NCI-H526 (cell line): ENCODE measurements around the gene ZIC5.

Experiments used
- DNase-seq, 2 experiments: peaks; one replicate each; lab custom pipeline; 2025; lab: John Stamatoyannopoulos, UW

Gene ZIC5

DNA sequence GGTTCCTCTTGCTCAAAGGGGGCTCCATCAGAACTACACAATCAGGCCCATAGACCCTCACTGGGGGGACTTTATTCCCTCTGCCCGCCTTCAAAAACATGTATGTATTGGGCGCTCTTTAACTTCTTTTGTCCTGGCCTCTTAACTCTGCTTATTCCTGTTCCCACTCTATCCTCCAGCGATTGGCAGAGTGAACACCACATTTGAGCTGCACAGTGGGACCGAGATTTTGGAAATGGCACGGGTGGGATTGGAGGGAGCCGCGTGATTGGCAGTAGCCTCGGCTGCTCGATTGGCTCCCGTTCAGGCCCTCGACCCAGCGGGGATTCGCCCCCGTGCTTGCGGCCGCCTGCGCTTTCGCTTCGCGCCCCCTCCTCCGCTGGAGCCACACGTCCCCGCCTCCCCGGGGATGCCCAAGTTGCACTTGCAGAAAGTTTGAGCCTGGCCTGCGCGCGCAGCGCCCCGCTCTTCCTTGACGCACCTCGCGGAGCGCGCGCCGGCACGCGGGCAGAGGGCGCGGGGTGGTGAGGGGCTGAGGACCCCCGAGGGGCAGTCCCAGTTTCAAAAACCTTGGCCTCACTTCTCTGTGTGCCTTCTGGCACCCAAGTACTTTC is at the start of gene ZIC5:
ZIC5 (minus strand) TSS at position 192 of the 614 bp plus-strand sequence; CDS start at position 28, 164 bp downstream.
- DNase-seq = peak in 1 of 2 experiments; percentile 52

GRCh38 chr13:100019780-100020356 is 48.3 kb upstream of the ZIC5 start:
- DNase-seq = peak in 1 of 2 experiments; percentile 25

DNA sequence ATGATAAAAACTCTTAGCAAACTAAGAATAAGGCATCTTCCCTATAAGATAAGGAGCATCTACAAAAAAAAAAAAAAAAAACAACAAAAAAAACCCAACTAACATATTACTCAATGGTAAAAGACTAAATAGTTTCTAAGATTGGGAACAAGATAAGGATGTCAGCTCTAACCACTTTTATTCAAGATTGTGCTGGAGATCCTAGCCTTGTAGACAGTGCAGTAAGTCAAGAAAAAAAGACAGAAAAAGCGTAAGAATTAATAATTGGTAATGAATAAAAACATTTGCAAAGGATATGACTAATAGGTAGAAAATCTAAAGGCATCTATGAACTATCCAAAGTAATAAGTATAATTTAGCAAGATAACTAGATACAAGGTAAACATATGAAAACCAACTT is 43.1 kb upstream of the ZIC5 start:
- no peak for DNase-seq

DNA sequence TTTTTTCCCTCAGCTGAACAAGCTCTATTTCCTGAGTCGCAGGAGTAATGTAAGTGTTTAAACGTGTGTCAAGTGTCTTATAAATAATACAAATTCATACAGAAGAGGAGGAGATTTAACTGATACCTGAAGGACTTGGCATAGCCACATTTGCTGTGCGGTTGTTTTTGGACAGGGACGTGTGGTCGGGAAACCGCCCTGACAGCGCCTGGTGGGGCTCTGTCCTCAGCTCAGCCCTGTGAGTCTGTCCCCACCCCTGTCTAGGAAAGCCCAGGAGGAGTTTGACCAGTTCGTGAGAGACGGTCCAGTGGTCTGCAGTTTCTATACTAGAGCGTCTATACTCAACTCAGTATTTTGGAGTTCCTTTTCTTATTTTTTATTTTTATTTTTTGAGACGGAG is 26.7 kb upstream of the ZIC5 start:
- DNase-seq = no peak

DNA sequence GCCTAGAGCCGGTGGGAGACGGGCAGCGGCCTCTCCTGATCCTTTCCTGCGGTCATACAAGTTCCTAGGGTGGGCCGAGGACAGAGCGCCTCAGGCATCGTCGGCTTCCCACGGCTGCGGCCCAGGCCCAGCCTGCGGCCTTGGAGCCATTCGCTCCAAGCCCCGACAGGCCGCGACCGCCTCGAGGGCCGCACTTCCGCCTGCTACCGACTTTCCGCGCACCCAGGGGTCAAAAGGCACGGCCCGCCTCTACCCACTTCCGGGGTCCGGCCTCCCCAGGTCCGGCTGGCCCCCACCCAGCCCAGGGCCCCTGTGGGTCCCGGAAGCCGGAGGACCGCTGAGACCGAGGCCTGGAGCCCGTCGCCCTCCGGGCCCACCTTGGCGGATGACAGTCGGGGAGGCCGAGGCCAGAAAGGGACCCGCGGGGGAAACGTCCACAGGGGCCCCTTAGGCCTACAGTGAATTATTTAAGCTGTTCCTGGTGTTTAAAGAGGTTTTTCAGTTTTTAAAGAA is 26.2 kb upstream of the ZIC5 start:
- no peak for DNase-seq

DNA sequence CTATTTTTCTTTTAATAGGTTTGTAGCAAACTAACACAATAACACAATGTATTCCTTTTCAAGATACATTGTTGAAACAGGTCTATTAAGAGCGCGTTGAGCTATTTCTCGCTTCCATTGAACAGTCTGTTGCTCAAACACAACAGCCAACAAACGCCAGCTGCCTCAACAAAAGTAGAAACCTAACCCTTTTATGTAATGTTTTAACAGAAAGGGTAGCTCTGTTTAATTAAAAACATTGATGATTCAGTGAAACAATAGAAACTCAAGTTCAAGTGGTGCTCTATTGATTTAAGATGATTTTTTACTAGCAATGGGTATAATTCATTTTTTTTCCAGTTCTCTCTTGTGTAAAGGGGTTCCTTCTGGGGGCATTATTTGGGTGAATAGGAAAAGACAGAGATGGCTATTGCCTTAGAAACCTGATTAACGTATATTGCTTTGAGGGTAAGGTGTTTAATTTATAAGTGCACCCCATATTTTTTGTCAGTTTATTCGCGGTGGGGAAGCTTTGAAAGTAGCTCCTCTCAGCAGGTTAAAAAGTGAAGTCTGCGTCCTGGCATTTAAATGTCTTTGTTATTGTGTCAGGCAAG is 24.9 kb upstream of the ZIC5 start:
- no peak for DNase-seq

GRCh38 chr13:99995589-99996380 is 24.2 kb upstream of the ZIC5 start:
- peak in 1 of 2 experiments; percentile 23 for DNase-seq

DNA sequence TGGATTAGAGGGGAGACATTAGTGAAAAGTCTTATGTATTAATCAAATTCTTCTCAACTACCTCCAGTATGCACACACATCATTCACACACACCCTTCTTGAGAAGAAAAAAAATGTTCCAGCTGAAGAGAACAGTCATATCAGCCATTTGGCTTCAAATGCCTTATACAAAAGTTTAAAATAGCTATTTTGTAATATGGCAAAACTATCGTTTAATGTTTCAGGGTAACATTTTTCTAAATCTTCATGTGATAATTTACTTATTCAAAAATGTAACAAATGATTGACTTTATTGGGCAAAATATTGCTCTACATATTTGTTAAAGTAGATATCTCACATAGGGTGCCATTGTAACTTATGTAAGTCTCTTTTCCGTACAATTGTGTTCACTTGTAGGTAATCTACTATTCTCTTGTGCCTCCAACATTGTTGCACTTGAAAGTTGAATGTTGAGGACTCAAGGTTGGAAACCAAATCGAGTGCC is 23.6 kb upstream of the ZIC5 start:
- no peak for DNase-seq

DNA sequence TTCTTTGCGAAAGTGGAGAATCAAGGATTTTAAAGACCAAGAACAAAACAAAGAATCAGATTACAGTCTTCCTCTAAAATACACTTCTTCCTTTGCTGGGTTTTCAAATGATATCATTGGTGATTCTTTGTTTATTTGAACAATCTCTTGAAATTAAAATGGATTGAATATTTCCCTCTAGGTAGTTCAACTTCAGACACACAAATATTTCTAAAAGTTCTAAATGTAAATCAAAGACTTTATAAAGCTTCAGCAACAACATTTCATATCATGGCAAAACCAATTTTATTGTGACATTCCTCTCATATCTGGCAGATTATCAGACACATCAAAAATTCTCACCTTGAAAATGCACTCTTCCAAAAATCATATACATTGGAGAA is 23.1 kb upstream of the ZIC5 start:
- DNase-seq = no peak

DNA sequence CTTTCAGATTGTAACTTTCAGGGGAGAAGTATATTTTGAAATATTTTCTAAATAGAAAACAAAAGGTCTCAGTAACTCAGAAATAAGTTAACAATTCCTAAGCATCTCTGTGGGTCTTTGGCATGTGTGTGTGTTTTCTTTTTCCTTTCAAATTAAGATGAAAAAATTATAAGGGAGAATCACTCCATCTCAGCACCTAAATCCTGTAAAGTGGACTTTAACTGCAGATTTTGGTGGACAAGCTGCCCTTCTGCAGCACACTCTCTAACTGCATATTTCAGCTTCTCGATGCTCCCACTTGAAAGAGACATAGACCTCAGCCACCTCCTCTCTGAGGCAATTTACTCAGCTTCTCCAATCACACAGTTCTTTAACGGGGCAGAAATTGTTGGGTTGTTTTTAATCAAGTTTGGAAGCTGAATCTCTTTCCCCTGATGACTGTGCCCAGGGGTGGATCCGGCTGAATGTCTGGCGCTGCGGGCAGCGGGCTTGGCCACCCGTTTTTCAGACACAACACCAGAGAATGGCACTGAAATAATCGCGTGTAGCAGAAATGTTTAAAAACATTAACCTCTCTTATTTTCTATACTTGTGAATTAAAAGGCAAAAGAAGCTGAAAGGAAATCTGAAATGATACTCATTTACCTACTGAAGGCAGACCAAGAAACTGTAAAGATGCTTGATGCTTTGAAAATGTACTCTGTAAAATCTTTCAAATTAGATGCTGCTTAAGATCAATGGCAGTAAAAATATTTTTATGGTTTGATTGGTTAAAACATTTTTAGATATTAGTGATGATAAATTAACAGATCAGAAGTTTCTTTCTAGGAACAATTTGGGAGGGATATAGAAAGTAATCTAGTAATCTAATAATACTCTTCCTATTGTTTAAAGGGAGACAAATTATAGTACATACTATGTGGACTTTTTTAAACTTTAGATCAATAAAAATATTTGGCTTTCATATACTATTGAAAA is 22.4 kb upstream of the ZIC5 start:
- no peak for DNase-seq

DNA sequence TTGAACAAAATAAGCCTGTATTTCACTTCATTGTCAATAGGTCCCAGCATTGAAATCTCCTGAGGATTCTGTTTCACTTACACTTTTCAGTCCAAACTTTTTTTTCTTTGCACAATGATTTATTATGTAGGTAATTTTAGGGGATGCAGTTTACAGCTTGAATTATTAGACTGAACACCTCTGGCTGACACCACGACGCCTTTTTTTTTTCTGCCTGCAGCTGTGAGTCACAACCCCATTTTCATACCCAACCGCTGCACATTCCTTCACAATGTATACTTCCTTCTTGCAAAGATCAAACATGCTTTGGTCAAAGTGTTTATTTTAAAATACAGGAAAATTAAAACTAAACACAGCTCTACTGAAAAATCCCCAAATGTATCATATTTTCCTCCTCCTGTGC is 21.4 kb upstream of the ZIC5 start:
- no peak for DNase-seq

GRCh38 chr13:99991828-99992775 is 20.5 kb upstream of the ZIC5 start:
- DNase-seq = peak in 1 of 2 experiments; percentile 38

GRCh38 chr13:99991013-99991827 is 19.7 kb upstream of the ZIC5 start:
- DNase-seq = no peak

- DNase-seq = peak in 1 of 2 experiments; percentile 27
Observed at GRCh38 chr13:99990126-99990977, 18.8 kb upstream of the ZIC5 start.

DNA sequence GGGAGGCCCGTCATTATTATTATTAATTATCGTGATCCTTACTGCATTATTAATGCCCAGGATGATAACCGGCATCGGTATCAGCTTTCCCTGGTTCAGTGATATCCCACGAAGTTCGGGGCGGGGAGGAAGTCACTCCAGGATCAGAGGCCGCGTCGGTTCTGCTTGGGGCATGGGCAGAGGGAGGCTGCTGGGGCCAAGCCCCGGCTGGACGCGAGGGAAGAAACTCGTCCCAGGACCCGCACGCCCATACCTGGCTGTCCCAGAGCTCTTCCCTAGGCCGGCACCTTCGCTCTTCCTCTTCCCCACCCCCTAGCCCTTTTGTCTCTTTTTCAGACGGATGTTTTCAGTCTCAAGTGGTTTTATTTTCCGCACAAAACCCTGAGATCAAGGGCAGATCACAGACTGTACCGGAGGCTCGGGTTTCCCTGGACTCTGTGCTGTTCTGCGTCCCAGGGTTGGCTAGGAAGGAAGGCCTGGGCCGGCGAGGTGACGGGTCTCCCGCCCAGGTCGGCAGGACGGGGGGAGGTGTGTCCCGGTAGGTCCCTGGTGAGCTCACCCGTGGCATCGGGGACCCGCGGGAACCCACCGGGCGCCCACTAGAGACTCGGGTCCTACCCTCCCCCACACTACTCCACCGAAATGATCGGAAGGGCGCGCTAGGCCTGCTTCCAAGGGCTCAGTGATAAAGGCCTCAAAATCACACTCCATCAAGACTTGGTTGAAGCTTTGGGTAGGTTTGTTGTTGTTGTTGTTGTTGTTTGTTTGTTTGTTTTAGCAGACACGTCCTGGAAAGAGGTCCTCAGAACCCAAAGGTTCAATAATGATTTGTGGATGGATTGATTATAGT is 17.9 kb upstream of the ZIC5 start:
- DNase-seq = no peak

DNA sequence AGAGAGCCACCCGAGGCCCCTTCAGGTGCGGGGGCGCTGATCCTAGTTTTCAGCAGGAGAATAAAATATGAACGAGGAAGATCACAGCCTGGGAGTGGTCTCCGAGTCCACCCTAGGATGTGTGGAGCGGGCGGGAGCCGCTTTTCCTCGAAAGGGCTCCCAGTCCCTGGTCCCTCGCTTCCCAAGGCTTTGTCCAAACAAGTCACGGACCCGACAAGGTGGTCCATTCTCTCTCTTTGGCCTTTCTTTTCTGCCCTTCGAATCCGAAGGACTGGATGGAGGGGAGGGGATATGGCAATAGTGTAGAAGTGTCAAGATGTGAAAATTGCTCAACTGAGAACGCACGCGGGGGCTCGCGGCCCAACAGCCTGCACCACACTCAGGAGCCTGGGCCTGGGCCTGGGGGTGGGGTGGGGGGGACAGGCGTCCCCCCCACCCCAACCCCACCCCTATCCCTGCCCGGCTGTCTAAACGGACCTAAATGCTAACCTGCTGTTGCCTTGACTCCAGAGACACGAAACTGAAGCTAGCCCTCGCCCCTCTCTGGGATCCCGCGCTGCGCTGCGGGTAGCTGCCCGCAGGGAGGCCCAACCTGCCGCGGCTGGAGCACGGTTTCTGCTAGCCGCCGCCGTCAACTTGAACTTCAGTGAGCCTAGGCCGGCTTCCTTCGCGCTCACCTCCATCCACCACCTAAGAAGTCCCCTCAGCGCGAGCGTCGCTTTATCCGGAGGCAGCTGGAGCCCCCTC is 17.1 kb upstream of the ZIC5 start:
- peak in 1 of 2 experiments; percentile 52 for DNase-seq
